CD4-positive, alpha-beta T cell (primary cell): ENCODE measurements around the gene MORN5. TPM values are rescaled to one million over a fixed set of nuclear protein-coding genes. Genes with fewer than 3 reads are reported as not detected.

ENCODE experiments used
- ATAC-seq: fragments of 200-7000 bp; cut with Tn5 transposase; one replicate; pipeline ENCODE4 v1.10.0; 2022; ENCODE audit warnings: mild to moderate bottlenecking; ENCODE audit not compliant: poor library complexity
- CTCF ChIA-PET: fragments of 350-600 bp; sonication (Branson Sonifier 250); formaldehyde crosslinking; loops from one replicate; lab custom pipeline; 2021; ENCODE audit warnings: antibody characterized with exemption, inconsistent platforms; lab: Charles Lee
- POLR2A ChIA-PET: fragments of 350-600 bp; sonication (Branson Sonifier 250); formaldehyde crosslinking; loops from one replicate; lab custom pipeline; 2021; ENCODE audit warnings: antibody characterized with exemption, inconsistent platforms; lab: Charles Lee
- DNase-seq, 14 experiments: peaks; one replicate each; pipeline ENCODE4 v3.0.0-alpha.2; 2013 to 2020; ENCODE audit warnings: mixed read lengths in 2 of 14
- H3K27ac ChIP-seq, 2 donors: one replicate each; pipeline versions ENCODE4 v1.5.1 to v1.7.0; 2013; ENCODE audit warnings: low read length in 2 of 2, low read depth in 1 of 2, mild to moderate bottlenecking in 1 of 2
- H3K27me3 ChIP-seq, 2 experiments: 1 replicate in 1 of 2; 2 replicates in 1 of 2; pipeline versions ENCODE4 v1.6.1 to v1.7.0; 2013; ENCODE audit warnings: low read length in 2 of 2, control low read depth in 1 of 2, mild to moderate bottlenecking in 1 of 2, moderate library complexity in 1 of 2; ENCODE audit not compliant: insufficient read depth in 2 of 2, control insufficient read depth in 1 of 2
- H3K36me3 ChIP-seq: one replicate; pipeline ENCODE4 v1.6.1; 2013; ENCODE audit warnings: low read length, control low read depth; ENCODE audit not compliant: insufficient read depth
- H3K4me1 ChIP-seq: one replicate; pipeline ENCODE4 v1.6.1; 2013; ENCODE audit warnings: low read length, control low read depth; ENCODE audit not compliant: insufficient read depth
- H3K4me3 ChIP-seq: one replicate; pipeline ENCODE4 v1.5.1; 2013; ENCODE audit warnings: mild to moderate bottlenecking, low read length, moderate library complexity
- H3K9me3 ChIP-seq, 2 experiments: 1 replicate in 1 of 2; 2 replicates in 1 of 2; pipeline versions ENCODE4 v1.6.1 to v1.7.0; 2013; ENCODE audit warnings: low read length in 2 of 2, mild to moderate bottlenecking in 2 of 2, control low read depth in 1 of 2, moderate library complexity in 1 of 2; ENCODE audit not compliant: control insufficient read depth in 1 of 2, insufficient read depth in 1 of 2
- H3K27ac Mint-ChIP-seq: one replicate; pipeline ENCODE4 v1.8.0; 2020; ENCODE audit warnings: mixed read lengths
- H3K27me3 Mint-ChIP-seq: one replicate; pipeline ENCODE4 v1.8.0; 2021; ENCODE audit warnings: mixed read lengths
- H3K36me3 Mint-ChIP-seq: one replicate; pipeline ENCODE4 v1.8.0; 2021; ENCODE audit warnings: low read depth, mixed read lengths
- H3K4me1 Mint-ChIP-seq: one replicate; pipeline ENCODE4 v1.8.0; 2021; ENCODE audit warnings: low read depth, mixed read lengths
- H3K4me3 Mint-ChIP-seq: one replicate; pipeline ENCODE4 v1.8.0; 2020; ENCODE audit warnings: mild to moderate bottlenecking, mixed read lengths
- H3K9me3 Mint-ChIP-seq: one replicate; pipeline ENCODE4 v1.8.0; 2020; ENCODE audit warnings: mixed read lengths
- intact Hi-C, 2 experiments: fragments of 100-400 bp; cut with DNase I in 1 of 2; cut with micrococcal nuclease in 1 of 2; formaldehyde crosslinking; loops; one replicate each; pipeline versions ENCODE4 v1.15.1 to v1.9.0; 2023 to 2025; cut with DNase I, micrococcal nuclease
- total RNA-seq, 174 experiments: library from RNA in 2 of 174; stranded (reverse) in 2 of 174; gene quantifications; one replicate each; pipeline ENCODE4 v1.2.3 and lab custom pipeline; 2021 to 2026
- TF ChIP-seq, protein P1 (sequence below): fragments of 200-600 bp; IDR thresholded peaks from one replicate; pipeline ENCODE4 v1.8.0; 2022; ENCODE audit warnings: antibody characterized with exemption, mild to moderate bottlenecking

Gene MORN5
- total RNA-seq, 2 experiments from 2014 or later = not detected

DNA sequence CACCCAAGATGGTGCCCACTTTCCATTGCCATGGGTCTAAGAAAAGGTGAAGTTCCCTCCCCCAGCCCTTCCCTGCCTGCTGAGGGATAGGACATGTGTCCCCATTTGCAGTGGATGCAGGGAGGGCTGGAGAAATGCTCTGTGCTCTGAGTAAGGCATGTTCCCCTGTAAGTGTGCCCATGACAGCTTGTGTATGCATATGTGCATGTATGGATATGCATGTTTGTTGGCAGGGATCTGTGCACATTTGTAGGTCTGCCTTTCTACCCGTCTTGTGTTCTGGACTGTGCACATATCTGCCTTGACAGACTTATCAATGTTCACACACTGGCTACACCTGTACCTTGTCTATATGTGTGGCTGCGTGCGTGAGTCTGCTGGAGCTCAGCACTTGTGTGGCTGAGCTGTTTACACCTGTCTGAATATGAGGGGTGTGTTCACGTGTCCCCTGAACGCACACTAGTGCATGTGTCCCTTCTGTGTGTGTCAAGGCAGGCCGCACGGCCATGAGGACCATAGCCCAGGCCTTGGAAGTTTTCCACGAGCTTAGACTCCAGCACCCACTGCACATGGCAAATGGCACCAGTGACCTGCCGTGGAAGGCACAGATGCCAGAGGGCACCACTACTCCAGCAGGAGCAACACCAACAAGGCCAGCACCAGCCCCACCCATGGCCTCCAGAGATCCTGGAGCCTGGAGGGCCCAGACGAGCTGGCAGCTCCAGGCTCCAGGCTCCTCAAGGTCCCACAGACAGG is 39.2 kb upstream of the MORN5 start:
- intact Hi-C loops = loop anchor here in 1 of 2 experiments (1.0 kb wide), 1 partner anchor 20 kb away; no protein-coding TSS in a partner anchor
- POLR2A ChIA-PET = no interaction called here
- CTCF ChIA-PET = interaction anchor here (1.0 to 1.3 kb wide), 3 partner anchors 21 to 230 kb away, joined by 3 to 5 read pairs (median 4); no protein-coding TSS in a partner anchor
- H3K27me3 ChIP-seq = peaks cover under 1 to 2% of the 10 kb centered on the region in 2 experiments
- peaks cover 22% of the 10 kb centered on the region for H3K27me3 Mint-ChIP-seq
- H3K27ac ChIP-seq = no peak overlapping the region
- H3K36me3 ChIP-seq = no peaks in the 10 kb centered on the region
- no peaks in the 10 kb centered on the region for H3K9me3 Mint-ChIP-seq
- ATAC-seq (no peak), DNase-seq (no peak)
- H3K9me3 ChIP-seq = no peaks in the 10 kb centered on the region
- H3K36me3 Mint-ChIP-seq = no peaks in the 10 kb centered on the region
- no peak overlapping the region for H3K27ac Mint-ChIP-seq
- H3K4me1 ChIP-seq = peaks cover 10% of the 10 kb centered on the region
- peaks cover 11% of the 10 kb centered on the region for H3K4me1 Mint-ChIP-seq
- TF ChIP-seq, protein P1, sequence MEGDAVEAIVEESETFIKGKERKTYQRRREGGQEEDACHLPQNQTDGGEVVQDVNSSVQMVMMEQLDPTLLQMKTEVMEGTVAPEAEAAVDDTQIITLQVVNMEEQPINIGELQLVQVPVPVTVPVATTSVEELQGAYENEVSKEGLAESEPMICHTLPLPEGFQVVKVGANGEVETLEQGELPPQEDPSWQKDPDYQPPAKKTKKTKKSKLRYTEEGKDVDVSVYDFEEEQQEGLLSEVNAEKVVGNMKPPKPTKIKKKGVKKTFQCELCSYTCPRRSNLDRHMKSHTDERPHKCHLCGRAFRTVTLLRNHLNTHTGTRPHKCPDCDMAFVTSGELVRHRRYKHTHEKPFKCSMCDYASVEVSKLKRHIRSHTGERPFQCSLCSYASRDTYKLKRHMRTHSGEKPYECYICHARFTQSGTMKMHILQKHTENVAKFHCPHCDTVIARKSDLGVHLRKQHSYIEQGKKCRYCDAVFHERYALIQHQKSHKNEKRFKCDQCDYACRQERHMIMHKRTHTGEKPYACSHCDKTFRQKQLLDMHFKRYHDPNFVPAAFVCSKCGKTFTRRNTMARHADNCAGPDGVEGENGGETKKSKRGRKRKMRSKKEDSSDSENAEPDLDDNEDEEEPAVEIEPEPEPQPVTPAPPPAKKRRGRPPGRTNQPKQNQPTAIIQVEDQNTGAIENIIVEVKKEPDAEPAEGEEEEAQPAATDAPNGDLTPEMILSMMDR = no peak
- H3K4me3 Mint-ChIP-seq = no peak overlapping the region
- no peak overlapping the region for H3K4me3 ChIP-seq

DNA sequence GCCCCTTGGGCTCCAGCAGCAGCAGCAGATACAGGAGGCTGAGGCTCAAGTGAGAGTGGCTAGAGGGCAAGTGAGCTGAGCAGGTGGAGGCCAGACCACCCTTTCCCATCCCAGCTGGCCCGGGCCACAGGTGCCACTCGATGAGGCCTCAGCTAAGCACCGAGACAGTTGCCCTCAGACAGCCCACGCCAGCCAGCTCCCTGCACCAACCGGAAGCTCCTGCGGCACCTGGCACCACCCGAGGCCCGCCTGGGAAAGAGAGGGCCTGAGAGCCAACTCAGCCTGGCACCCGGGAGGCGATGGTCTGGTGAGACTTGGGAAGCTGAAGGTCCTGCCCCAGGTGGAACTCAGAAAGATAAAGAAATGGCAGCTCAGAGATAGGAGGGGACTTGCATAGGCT is 38.3 kb upstream of the MORN5 start:
- Histone ChIP-seq H3K36me3 (no peaks in the 10 kb centered on the region), H3K4me3 (no peak overlapping the region), H3K27ac (no peak overlapping the region), H3K4me1 (peaks cover 18% of the 10 kb centered on the region), H3K27me3 (peaks cover 10 to 11% of the 10 kb centered on the region in 2 experiments), H3K9me3 (no peaks in the 10 kb centered on the region)
- Mint-ChIP-seq H3K4me3 (no peak overlapping the region), H3K4me1 (peaks cover 17% of the 10 kb centered on the region), H3K27ac (no peak overlapping the region), H3K36me3 (no peaks in the 10 kb centered on the region), H3K27me3 (peaks cover 31% of the 10 kb centered on the region), H3K9me3 (no peaks in the 10 kb centered on the region)
- ChIA-PET CTCF (interaction anchor here (0.5 to 1.3 kb wide), 3 partner anchors 22 to 229 kb away, joined by 3 to 5 read pairs (median 4); no protein-coding TSS in a partner anchor), POLR2A (no interaction called here)
- DNase-seq (no peak), ATAC-seq (no peak)
- intact Hi-C loops = no loop called here
- TF ChIP-seq, protein P1 = no peak

DNA sequence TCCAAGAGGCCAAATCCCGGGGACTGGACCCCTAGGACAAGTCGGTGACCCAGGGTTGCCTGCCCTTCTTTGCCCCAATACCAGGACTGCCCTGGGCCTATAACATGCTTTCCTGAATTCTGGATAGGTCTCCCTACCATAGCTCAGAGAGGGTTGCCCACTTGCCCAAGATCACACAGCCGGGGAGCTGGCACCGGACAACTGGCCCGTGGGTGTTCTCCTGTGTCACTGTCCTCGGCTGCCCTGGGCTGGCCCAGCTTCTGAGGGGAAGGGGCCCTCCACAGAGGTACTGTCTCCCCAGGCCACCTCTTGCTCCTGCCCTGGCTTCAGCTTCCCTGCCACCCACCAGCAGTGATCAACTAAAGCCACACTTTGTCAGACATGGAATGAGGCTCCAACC is 37.8 kb upstream of the MORN5 start:
- Histone ChIP-seq H3K36me3 (no peaks in the 10 kb centered on the region), H3K27ac (no peak overlapping the region), H3K27me3 (peaks cover 13 to 15% of the 10 kb centered on the region in 2 experiments), H3K4me1 (peaks cover 24% of the 10 kb centered on the region), H3K9me3 (peaks cover 0 to under 1% of the 10 kb centered on the region in 2 experiments), H3K4me3 (no peak overlapping the region)
- intact Hi-C loops = no loop called here
- POLR2A ChIA-PET = no interaction called here
- Mint-ChIP-seq H3K4me1 (peaks cover 21% of the 10 kb centered on the region), H3K4me3 (no peak overlapping the region), H3K27ac (no peak overlapping the region), H3K9me3 (no peaks in the 10 kb centered on the region), H3K36me3 (no peaks in the 10 kb centered on the region), H3K27me3 (peaks cover 35% of the 10 kb centered on the region)
- TF ChIP-seq, protein P1 = no peak
- DNase-seq (no peak), ATAC-seq (no peak)
- CTCF ChIA-PET = interaction anchor here (1.0 to 1.3 kb wide), 3 partner anchors 23 to 229 kb away, joined by 3 to 5 read pairs (median 4); no protein-coding TSS in a partner anchor
